Activated CD4-positive, alpha-beta memory T cell treated with anti-CD3 and anti-CD28 coated beads for 36 hours (primary cell): ENCODE results near the gene LMTK2. TPM values are rescaled to one million over a fixed set of nuclear protein-coding genes. Genes with fewer than 3 reads are reported as not detected.

ENCODE experiments used
- CTCF ChIA-PET: fragments of 350-600 bp; sonication (Branson Sonifier 250); formaldehyde crosslinking; loops from one replicate; lab custom pipeline; 2021; ENCODE audit warnings: antibody characterized with exemption, inconsistent platforms; lab: Charles Lee
- POLR2A ChIA-PET: fragments of 350-600 bp; sonication (Branson Sonifier 250); formaldehyde crosslinking; loops from one replicate; lab custom pipeline; 2021; ENCODE audit warnings: antibody characterized with exemption; lab: Charles Lee
- DNase-seq: peaks from one replicate; pipeline ENCODE4 v3.0.0-alpha.2; 2020
- H3K27ac Mint-ChIP-seq: one replicate; pipeline ENCODE4 v1.8.0; 2021; ENCODE audit warnings: mixed read lengths
- H3K27me3 Mint-ChIP-seq: one replicate; pipeline ENCODE4 v1.8.0; 2021; ENCODE audit warnings: mixed read lengths
- H3K36me3 Mint-ChIP-seq: one replicate; pipeline ENCODE4 v1.8.0; 2021; ENCODE audit warnings: mixed read lengths
- H3K4me1 Mint-ChIP-seq: one replicate; pipeline ENCODE4 v1.8.0; 2021; ENCODE audit warnings: low read depth, mixed read lengths
- H3K4me3 Mint-ChIP-seq: one replicate; pipeline ENCODE4 v1.8.0; 2021; ENCODE audit warnings: mild to moderate bottlenecking, mixed read lengths
- H3K9me3 Mint-ChIP-seq: one replicate; pipeline ENCODE4 v1.8.0; 2021; ENCODE audit warnings: mixed read lengths
- intact Hi-C: fragments of 100-400 bp; cut with micrococcal nuclease; formaldehyde crosslinking; loops from one replicate; pipeline ENCODE4 v1.15.1; 2023
- total RNA-seq, 2 experiments: library from RNA; stranded (reverse); gene quantifications; one replicate each; pipeline ENCODE4 v1.2.3, GENCODE V29; 2021

LMTK2 gene
- total RNA-seq, 2 experiments from 2014 or later, result 10.6 to 10.8 TPM

DNA sequence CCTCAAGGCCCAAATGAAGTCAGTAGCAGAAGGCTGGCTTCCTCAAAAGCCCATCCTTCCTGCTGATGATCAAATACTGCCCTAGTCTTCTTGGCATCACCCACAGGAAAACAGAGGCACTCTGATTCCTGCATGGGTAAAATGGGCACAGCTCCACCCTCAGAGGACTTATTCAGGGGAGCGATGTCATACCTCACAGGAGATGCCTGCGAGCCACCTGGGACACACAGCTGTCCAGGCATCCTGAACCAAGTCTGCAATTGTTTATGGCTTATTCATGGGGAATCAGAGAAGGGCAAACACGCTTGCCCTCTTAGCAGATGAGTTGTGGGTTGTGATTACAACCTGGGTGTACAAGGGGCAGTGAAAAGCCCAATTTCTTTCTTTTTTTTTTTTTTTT is 22.0 kb upstream of the LMTK2 start:
- Mint-ChIP-seq H3K4me1 (no peaks in the 10 kb centered on the region), H3K4me3 (no peak overlapping the region), H3K36me3 (no peaks in the 10 kb centered on the region), H3K27ac (no peak overlapping the region), H3K9me3 (no peaks in the 10 kb centered on the region), H3K27me3 (peaks cover 1% of the 10 kb centered on the region)
- ChIA-PET CTCF (no interaction called here), POLR2A (no interaction called here)
- DNase-seq, result no peak
- intact Hi-C loops, result no loop called here

DNA sequence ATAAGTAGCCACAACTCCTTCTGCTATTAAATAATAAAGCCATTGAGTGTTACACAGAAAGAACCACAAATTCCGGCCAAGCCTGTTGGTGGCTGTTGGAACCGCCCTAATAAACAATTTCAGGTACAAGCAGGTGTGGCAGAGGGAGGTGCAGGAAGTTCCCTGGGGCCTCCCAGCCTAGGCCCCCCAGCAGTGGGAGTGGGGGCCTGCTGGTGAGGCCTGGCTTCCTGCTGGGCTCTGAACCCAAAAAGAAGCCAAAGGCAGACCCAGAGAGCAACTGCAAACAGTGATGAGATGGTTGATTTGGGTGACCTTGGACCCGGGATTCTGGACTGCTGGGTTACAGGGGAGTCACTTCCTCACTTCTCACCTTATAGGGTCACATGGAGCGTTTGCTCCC is 21.0 kb upstream of the LMTK2 start:
- Mint-ChIP-seq H3K27me3 (no peaks in the 10 kb centered on the region), H3K4me3 (no peak overlapping the region), H3K4me1 (no peaks in the 10 kb centered on the region), H3K36me3 (no peaks in the 10 kb centered on the region), H3K27ac (no peak overlapping the region), H3K9me3 (no peaks in the 10 kb centered on the region)
- ChIA-PET CTCF (interaction anchor here (1.4 kb wide), 1 partner anchor 64 kb away, joined by 4 read pairs; no protein-coding TSS in a partner anchor), POLR2A (no interaction called here)
- intact Hi-C loops, result no loop called here
- no peak for DNase-seq

DNA sequence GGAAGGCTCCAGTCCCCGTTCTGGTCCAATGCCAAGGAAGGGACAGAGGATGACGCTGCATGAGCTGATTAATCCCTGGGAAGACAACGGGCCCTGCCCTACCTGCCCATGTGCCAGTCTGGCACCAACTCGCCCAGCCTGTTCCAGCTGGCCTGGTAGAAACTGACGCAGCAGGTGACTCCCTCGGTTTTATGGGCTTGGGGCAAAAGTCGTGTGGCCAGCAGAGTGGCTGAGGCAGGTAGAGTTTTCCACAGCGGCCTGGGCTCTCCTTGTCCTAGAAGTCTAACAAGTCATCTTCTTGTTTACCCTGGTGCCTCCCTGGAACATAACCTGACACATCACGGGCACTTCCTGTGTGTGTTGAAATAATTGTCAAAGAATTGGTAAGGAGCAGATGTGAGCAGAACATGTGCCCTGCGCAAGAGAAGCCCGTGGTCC is 20.4 kb upstream of the LMTK2 start:
- no peaks in the 10 kb centered on the region for H3K36me3 Mint-ChIP-seq
- ChIA-PET CTCF (interaction anchor here (1.4 kb wide), 1 partner anchor 65 kb away, joined by 4 read pairs; no protein-coding TSS in a partner anchor), POLR2A (no interaction called here)
- DNase-seq, result no peak
- intact Hi-C loops, result no loop called here
- no peak overlapping the region for H3K4me3 Mint-ChIP-seq
- no peaks in the 10 kb centered on the region for H3K4me1 Mint-ChIP-seq
- no peak overlapping the region for H3K27ac Mint-ChIP-seq
- no peaks in the 10 kb centered on the region for H3K9me3 Mint-ChIP-seq
- H3K27me3 Mint-ChIP-seq, result peaks cover 3% of the 10 kb centered on the region

DNA sequence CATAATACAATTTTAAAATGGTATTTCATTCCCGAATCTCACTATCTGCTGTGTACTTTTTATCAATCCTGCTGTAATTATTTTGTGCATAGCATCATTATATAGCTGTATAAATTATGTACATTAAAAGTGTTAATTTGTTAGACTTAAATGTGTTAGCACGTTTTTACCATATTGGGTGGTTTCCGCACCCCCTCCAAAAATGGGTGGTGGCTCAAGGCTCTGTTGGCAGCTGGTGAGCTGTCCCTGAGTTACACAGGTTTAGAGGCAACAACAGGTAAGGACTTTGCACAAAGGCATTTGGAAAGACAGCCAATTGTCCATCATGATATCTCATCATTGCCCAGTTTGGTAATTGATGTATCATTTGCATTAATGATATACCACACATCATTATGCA is 18.6 kb upstream of the LMTK2 start:
- H3K4me3 Mint-ChIP-seq, result no peak overlapping the region
- H3K4me1 Mint-ChIP-seq, result no peaks in the 10 kb centered on the region
- H3K27me3 Mint-ChIP-seq, result peaks cover 5% of the 10 kb centered on the region
- H3K27ac Mint-ChIP-seq, result no peak overlapping the region
- intact Hi-C loops, result no loop called here
- DNase-seq, result no peak
- POLR2A ChIA-PET, result no interaction called here
- no peaks in the 10 kb centered on the region for H3K36me3 Mint-ChIP-seq
- H3K9me3 Mint-ChIP-seq, result no peaks in the 10 kb centered on the region
- CTCF ChIA-PET, result interaction anchor here (0.7 kb wide), 1 partner anchor 149 kb away, joined by 4 read pairs; no protein-coding TSS in a partner anchor

DNA sequence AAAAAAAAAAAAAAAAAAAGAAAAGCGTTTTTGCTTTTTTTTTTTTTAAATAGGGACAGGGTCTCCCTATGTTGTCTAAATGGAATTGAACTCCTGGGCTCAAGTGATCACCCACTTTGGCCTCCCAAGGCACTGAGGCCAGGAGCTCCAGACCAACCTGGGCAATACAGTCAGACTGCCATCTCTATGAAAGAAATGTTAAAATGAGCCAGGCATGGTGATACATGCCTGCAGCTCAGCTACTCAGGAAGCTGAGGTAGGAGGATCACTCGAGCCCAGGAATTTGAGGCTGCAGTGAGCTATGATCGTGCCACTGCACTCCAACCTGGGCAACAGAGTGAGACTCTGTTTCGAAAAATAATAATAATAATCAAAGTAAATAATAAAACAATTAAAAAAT is 16.5 kb upstream of the LMTK2 start:
- DNase-seq, result no peak
- H3K27ac Mint-ChIP-seq, result no peak overlapping the region
- CTCF ChIA-PET, result interaction anchor here (0.9 kb wide), 1 partner anchor 79 kb away, joined by 4 read pairs; no protein-coding TSS in a partner anchor
- H3K27me3 Mint-ChIP-seq, result peaks cover 7% of the 10 kb centered on the region
- no peak overlapping the region for H3K4me3 Mint-ChIP-seq
- no peaks in the 10 kb centered on the region for H3K36me3 Mint-ChIP-seq
- H3K4me1 Mint-ChIP-seq, result no peaks in the 10 kb centered on the region
- intact Hi-C loops, result no loop called here
- peaks cover 3% of the 10 kb centered on the region for H3K9me3 Mint-ChIP-seq
- POLR2A ChIA-PET, result no interaction called here

GRCh38 chr7:98091061-98091460 is 15.6 kb upstream of the LMTK2 start:
- ChIA-PET POLR2A (no interaction called here), CTCF (no interaction called here)
- intact Hi-C loops, result no loop called here
- peaks cover 10% of the 10 kb centered on the region for H3K9me3 Mint-ChIP-seq
- peaks cover 9% of the 10 kb centered on the region for H3K27me3 Mint-ChIP-seq
- no peak overlapping the region for H3K27ac Mint-ChIP-seq
- DNase-seq, result no peak
- no peak overlapping the region for H3K4me3 Mint-ChIP-seq
- no peaks in the 10 kb centered on the region for H3K4me1 Mint-ChIP-seq
- H3K36me3 Mint-ChIP-seq, result peaks cover 2% of the 10 kb centered on the region

DNA sequence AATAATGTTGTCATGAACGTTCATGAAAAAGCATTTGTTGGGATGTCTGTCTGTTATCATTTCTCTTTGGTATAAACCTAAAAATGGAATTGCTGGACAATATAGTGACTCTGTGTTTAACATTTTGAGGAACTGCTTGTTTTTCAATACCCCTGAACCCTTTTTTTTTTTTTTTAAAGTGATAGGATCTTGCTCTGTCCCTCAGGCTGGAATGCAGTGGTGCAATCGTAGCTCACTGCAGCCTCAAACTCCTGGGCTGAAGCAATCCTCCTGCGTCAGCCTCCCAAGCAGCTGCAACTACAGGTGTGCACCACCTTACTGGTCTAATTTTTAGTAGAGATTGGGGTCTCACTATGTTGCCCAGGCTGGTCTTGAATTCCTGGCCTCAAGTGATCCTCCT is 15.1 kb upstream of the LMTK2 start:
- DNase-seq, result no peak
- peaks cover 9% of the 10 kb centered on the region for H3K27me3 Mint-ChIP-seq

DNA sequence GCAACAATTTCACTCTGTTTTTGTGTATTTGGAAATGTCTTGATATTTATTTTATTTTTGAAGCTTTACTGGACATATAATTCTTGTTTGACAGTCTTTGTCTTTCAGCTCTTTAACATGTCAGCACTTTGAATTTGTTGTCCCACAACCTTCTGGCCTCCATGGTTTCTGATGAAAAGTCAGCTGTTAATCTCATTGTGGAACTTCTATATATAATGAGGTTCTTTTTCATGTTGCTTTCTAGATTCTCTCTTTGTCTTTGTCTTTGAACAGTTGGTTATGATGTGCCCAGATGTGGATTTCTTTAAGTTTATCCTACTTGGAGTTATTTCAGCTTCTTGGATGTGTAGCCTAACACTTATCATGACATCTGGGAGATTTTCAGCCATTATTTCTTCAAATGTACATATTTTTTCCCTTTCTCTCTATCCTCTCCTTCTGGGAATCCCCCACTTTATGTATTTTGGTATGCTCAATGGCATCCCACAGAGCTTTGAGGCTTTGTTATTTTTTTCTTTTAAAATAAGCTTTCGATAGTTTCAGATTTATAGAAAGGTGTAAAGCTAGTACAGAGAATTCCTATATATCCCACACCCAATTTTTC is 9.5 kb upstream of the LMTK2 start:
- Mint-ChIP-seq H3K9me3 (peaks cover 39% of the 10 kb centered on the region), H3K4me3 (no peak overlapping the region), H3K27me3 (peaks cover 13% of the 10 kb centered on the region), H3K27ac (no peak overlapping the region), H3K36me3 (peaks cover 8% of the 10 kb centered on the region), H3K4me1 (no peaks in the 10 kb centered on the region)
- ChIA-PET CTCF (interaction anchor here (1.7 kb wide), 1 partner anchor 8 kb away, joined by 6 read pairs; no protein-coding TSS in a partner anchor), POLR2A (no interaction called here)
- no peak for DNase-seq
- intact Hi-C loops, result no loop called here

More for the DNA sequence above, 15.1 kb upstream of the LMTK2 start:
- ChIA-PET CTCF (no interaction called here), POLR2A (no interaction called here)
- Mint-ChIP-seq H3K4me1 (no peaks in the 10 kb centered on the region), H3K36me3 (peaks cover 2% of the 10 kb centered on the region), H3K4me3 (no peak overlapping the region), H3K9me3 (peaks cover 10% of the 10 kb centered on the region), H3K27ac (no peak overlapping the region)
- intact Hi-C loops, result no loop called here

DNA sequence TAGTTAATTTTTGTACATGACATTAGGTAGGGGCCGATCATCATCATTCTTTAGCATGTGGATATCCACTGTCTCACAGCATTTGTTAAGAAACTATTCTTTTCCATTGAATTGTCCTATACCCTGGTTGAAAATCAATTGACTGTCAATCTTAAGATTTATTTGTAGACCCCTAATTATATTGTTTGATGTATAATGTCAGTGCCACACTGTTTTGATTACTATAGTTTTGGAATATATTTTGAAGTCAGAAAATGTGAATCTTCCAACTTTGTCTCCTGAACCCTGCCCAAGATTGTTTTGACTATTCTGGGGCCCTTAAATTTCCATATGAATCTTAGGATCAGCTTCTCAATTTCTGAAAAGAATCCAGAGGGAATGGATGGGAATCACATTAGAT is 6.6 kb upstream of the LMTK2 start:
- H3K4me3 Mint-ChIP-seq, result no peak overlapping the region
- DNase-seq, result no peak
- H3K4me1 Mint-ChIP-seq, result no peaks in the 10 kb centered on the region
- peaks cover 8% of the 10 kb centered on the region for H3K36me3 Mint-ChIP-seq
- ChIA-PET POLR2A (no interaction called here), CTCF (no interaction called here)
- peaks cover 37% of the 10 kb centered on the region for H3K9me3 Mint-ChIP-seq
- intact Hi-C loops, result no loop called here
- H3K27ac Mint-ChIP-seq, result no peak overlapping the region
- H3K27me3 Mint-ChIP-seq, result peaks cover 15% of the 10 kb centered on the region

DNA sequence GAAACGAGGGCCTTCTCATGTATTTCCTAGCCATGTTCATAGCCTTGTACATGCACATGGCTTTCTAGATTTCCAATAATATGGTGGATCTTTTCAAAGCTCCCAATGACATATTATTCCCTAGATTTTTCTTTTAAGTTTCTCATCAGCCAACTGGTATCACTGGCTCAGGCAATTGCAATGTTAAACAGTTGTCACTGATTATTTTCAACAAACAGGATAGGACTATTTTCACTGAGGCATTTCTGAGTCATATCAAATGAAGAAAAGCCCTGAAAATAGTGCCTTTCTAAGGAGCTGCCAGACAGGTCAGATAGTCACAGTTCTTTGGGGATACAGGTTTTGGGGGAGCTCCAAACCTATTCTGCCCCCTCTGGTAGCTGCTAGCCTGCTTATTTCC is 4.5 kb upstream of the LMTK2 start:
- H3K4me1 Mint-ChIP-seq, result peaks cover 4% of the 10 kb centered on the region
- ChIA-PET CTCF (interaction anchor here (1.3 to 1.8 kb wide), 2 partner anchors 65 to 67 kb away, joined by 4 to 5 read pairs; no protein-coding TSS in a partner anchor), POLR2A (no interaction called here)
- no peak overlapping the region for H3K27ac Mint-ChIP-seq
- H3K27me3 Mint-ChIP-seq, result peaks cover 13% of the 10 kb centered on the region
- no peak overlapping the region for H3K4me3 Mint-ChIP-seq
- peaks cover 5% of the 10 kb centered on the region for H3K36me3 Mint-ChIP-seq
- H3K9me3 Mint-ChIP-seq, result peaks cover 26% of the 10 kb centered on the region
- DNase-seq, result no peak
- intact Hi-C loops, result no loop called here

DNA sequence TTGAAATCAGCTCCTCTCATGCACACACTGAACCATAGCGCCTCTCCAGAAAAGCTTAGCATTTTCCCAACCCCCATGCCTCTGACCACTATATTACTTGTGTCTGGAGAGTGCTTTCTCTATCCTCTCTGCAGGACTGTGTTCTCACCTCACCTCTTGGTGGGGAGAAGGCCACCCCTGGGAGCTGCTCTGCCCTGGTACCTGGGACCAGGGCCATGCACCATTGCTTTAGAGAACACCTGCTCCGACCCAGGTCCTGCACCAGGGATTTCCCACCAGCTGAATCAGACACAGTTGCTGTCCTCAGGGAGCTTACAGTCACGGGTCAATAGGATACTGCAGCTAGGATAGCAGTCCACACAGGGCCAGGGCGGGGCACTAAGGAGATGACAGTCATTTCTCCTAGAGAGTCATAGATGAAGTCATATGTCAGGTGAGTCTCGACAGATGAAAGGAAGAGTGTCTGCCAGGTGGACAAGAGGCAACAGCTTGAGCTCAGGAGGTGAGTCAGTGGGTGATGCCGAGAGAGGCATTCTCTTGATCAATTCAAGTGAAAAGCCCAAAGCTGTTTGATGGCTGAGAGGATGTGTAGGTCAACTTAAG is 619 bp upstream of the LMTK2 start:
- Mint-ChIP-seq H3K36me3 (peaks cover 4% of the 10 kb centered on the region), H3K9me3 (peaks cover 4% of the 10 kb centered on the region), H3K4me3 (peak overlapping the region; percentile 97), H3K27me3 (peaks cover 10% of the 10 kb centered on the region), H3K4me1 (peaks cover 28% of the 10 kb centered on the region), H3K27ac (no peak overlapping the region)
- intact Hi-C loops, result loop anchor here (1.0 to 2.0 kb wide), 6 partner anchors 25 to 989 kb away; partner anchors contain the start of genes ASNS and SDHAF3
- ChIA-PET POLR2A (interaction anchor here (0.7 to 1.4 kb wide), 2 partner anchors 26 to 63 kb away, joined by 3 to 6 read pairs; no protein-coding TSS in a partner anchor), CTCF (interaction anchor here (0.5 to 3.2 kb wide), 12 partner anchors 9 to 297 kb away, joined by 3 to 70 read pairs (median 6); no protein-coding TSS in a partner anchor)
- DNase-seq, result peak; percentile 51

- Mint-ChIP-seq H3K27me3 (peaks cover 3% of the 10 kb centered on the region), H3K36me3 (peaks cover 2% of the 10 kb centered on the region), H3K27ac (no peak overlapping the region), H3K4me3 (peak overlapping the region; percentile 97), H3K9me3 (no peaks in the 10 kb centered on the region), H3K4me1 (peaks cover 36% of the 10 kb centered on the region)
- ChIA-PET CTCF (interaction anchor here (1.3 to 1.7 kb wide), 2 partner anchors 59 to 61 kb away, joined by 6 to 9 read pairs; no protein-coding TSS in a partner anchor), POLR2A (interaction anchor here (1.1 kb wide), 1 partner anchor 25 kb away, joined by 3 read pairs; no protein-coding TSS in a partner anchor)
- DNase-seq, result peak; percentile 42
- intact Hi-C loops, result loop anchor here (2.0 kb wide), 2 partner anchors 143 to 235 kb away; partner anchors contain the start of gene ASNS
These were observed 655 bp downstream of the LMTK2 start for GRCh38 chr7:98107313-98107721.
